OCI-LY3 (cell line): Measurements from ENCODE around the gene MUSTN1.

Experiments used
- H2AFZ ChIP-seq: fragments of 200-600, 300-600 bp; shearing (Covaris generic); 2 replicates; pipeline ENCODE4 v1.6.0; 2014; ENCODE audit warnings: antibody characterized with exemption, low read depth, low read length
- H3K27ac ChIP-seq: fragments of 200-600, 300-600 bp; sonication (generic); 2 replicates; pipeline ENCODE4 v1.5.1; 2014; ENCODE audit warnings: mild to moderate bottlenecking, low read length, moderate library complexity, mixed read lengths
- H3K27me3 ChIP-seq: fragments of 200-600, 300-600 bp; sonication (generic); 2 replicates; pipeline ENCODE4 v1.6.1; 2014; ENCODE audit warnings: low read depth, low read length, mixed read lengths
- H3K36me3 ChIP-seq: fragments of 200-600, 300-600 bp; sonication (generic); replicated peaks from 2 replicates; pipeline ENCODE3; 2014; ENCODE audit warnings: low read depth, low read length, mixed read lengths
- H3K4me1 ChIP-seq: fragments of 300-600, 200-600 bp; sonication (generic); 2 replicates; pipeline ENCODE4 v1.6.1; 2014; ENCODE audit warnings: low read length, mixed read lengths
- H3K4me2 ChIP-seq: fragments of 200-600, 300-600 bp; sonication (generic); 2 replicates; pipeline ENCODE4 v1.6.1; 2014; ENCODE audit warnings: low read length, mixed read lengths
- H3K4me3 ChIP-seq: fragments of 300-600, 200-600 bp; sonication (generic); 2 replicates; pipeline ENCODE4 v1.5.1; 2014; ENCODE audit warnings: antibody characterized with exemption, mild to moderate bottlenecking, low read length, moderate library complexity
- H3K79me2 ChIP-seq: fragments of 300-600, 200-600 bp; shearing (Covaris generic); 2 replicates; pipeline ENCODE4 v1.6.1; 2014; ENCODE audit warnings: mild to moderate bottlenecking, low read length, mixed read lengths
- H3K9ac ChIP-seq: fragments of 300-600, 200-600 bp; shearing (Covaris generic); 2 replicates; pipeline ENCODE4 v1.6.0; 2014; ENCODE audit warnings: mild to moderate bottlenecking, low read length, moderate library complexity
- H3K9me3 ChIP-seq: fragments of 200-600, 300-600 bp; shearing (Covaris generic); 2 replicates; pipeline ENCODE4 v1.6.1; 2014; ENCODE audit warnings: low read length, mixed read lengths; ENCODE audit not compliant: insufficient read depth
- H4K20me1 ChIP-seq: fragments of 200-600, 300-600 bp; sonication (generic); 2 replicates; pipeline ENCODE4 v1.6.1; 2016; ENCODE audit warnings: low read length, mixed read lengths; ENCODE audit not compliant: insufficient read depth
- CTCF ChIP-seq: fragments of 200-600, 300-600 bp; sonication (generic); IDR thresholded peaks from 2 replicates; pipeline ENCODE4 v1.5.1; 2014; ENCODE audit warnings: antibody characterized with exemption, low read length, low read depth
- EZH2phosphoT487 ChIP-seq: fragments of 200-600 bp; shearing (Covaris generic); IDR thresholded peaks from 2 replicates; pipeline ENCODE4 v1.6.1; 2018; ENCODE audit warnings: antibody characterized with exemption, mixed run types, low read depth

The MUSTN1 gene

GRCh38 chr3:52801839-52802238 is 33.0 kb downstream of the MUSTN1 start:
- no peaks in the 10 kb centered on the region for H3K4me1 ChIP-seq

GRCh38 chr3:52800079-52800478 is 34.7 kb downstream of the MUSTN1 start:
- TF ChIP-seq EZH2phosphoT487 (no peak), CTCF (no peak)
- Histone ChIP-seq H4K20me1 (no peaks in the 10 kb centered on the region), H3K4me2 (no peak overlapping the region), H3K4me3 (no peak overlapping the region), H2AFZ (no peak overlapping the region), H3K36me3 (no peaks in the 10 kb centered on the region), H3K4me1 (no peaks in the 10 kb centered on the region), H3K79me2 (no peaks in the 10 kb centered on the region), H3K9ac (no peak overlapping the region), H3K27ac (no peak overlapping the region), H3K9me3 (no peaks in the 10 kb centered on the region), H3K27me3 (no peaks in the 10 kb centered on the region)

More at GRCh38 chr3:52801839-52802238, 33.0 kb downstream of the MUSTN1 start:
- H3K4me3 ChIP-seq: no peak overlapping the region
- no peaks in the 10 kb centered on the region for H3K27me3 ChIP-seq
- no peaks in the 10 kb centered on the region for H3K79me2 ChIP-seq
- H3K9me3 ChIP-seq: no peaks in the 10 kb centered on the region
- no peak overlapping the region for H3K9ac ChIP-seq
- TF ChIP-seq CTCF (no peak), EZH2phosphoT487 (no peak)
- no peaks in the 10 kb centered on the region for H3K36me3 ChIP-seq
- no peak overlapping the region for H3K27ac ChIP-seq
- no peaks in the 10 kb centered on the region for H4K20me1 ChIP-seq
- H2AFZ ChIP-seq: no peak overlapping the region
- H3K4me2 ChIP-seq: no peak overlapping the region

GRCh38 chr3:52798978-52799476 is 35.8 kb downstream of the MUSTN1 start:
- Histone ChIP-seq H3K79me2 (no peaks in the 10 kb centered on the region), H3K27me3 (no peaks in the 10 kb centered on the region), H3K4me2 (peak overlapping the region; percentile 21), H3K4me1 (no peaks in the 10 kb centered on the region), H2AFZ (peak overlapping the region; percentile 23), H3K9me3 (no peaks in the 10 kb centered on the region), H3K9ac (no peak overlapping the region), H3K4me3 (no peak overlapping the region), H4K20me1 (no peaks in the 10 kb centered on the region), H3K36me3 (no peaks in the 10 kb centered on the region), H3K27ac (no peak overlapping the region)
- TF ChIP-seq CTCF (peak; percentile 79), EZH2phosphoT487 (no peak)

GRCh38 chr3:52798376-52798977 is 36.3 kb downstream of the MUSTN1 start:
- Histone ChIP-seq H4K20me1 (no peaks in the 10 kb centered on the region), H2AFZ (peak overlapping the region; percentile 23), H3K4me2 (peak overlapping the region; percentile 21), H3K79me2 (no peaks in the 10 kb centered on the region), H3K4me1 (no peaks in the 10 kb centered on the region), H3K27ac (no peak overlapping the region), H3K36me3 (no peaks in the 10 kb centered on the region), H3K9ac (no peak overlapping the region), H3K4me3 (no peak overlapping the region), H3K9me3 (no peaks in the 10 kb centered on the region), H3K27me3 (no peaks in the 10 kb centered on the region)
- TF ChIP-seq EZH2phosphoT487: no peak
- no peak for TF ChIP-seq CTCF
